Measurements from ENCODE around the gene LPO.

DNA sequence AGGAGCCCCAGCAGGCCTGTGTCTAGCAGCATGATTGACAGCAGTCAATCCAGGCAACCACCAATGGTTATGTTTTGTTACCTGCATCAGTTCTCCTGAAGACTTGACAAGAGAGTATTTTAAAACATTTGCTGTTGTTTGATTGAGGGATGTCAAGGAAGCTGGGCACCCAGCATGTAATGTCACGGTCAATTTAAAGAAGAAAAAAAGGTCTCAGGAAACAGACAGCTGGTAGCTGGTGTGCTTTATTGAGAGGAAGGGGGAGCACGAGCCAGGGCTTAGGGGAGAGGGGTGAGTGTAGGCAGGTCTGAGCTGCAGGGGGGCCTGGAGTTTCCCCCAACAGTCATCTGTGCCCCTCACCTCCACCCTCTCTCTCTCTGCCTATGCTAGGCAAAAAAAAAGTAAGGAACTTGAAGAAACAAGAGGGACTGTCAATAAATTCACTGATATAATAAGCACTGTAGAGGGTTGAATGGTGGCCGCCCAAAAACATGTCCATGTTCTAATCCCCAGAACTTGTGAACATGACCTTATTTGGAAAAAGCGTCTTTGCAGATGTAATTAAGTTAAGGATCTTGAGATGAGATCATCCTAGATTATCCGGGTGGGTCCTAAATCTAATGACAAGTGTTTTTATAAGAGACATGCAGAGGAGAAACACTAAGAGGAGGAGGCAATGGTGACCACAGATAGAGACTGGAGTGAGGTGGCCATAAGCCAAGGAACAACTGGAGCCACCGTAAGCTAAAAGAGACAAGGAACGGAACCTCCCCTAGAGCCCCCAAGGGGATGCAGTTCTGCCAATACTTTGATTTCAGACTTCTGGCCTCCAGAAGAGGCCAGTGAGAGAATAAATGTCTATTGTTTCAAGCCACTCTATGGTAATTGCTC is 75.7 kb downstream of the LPO start:
- TF ChIP-seq, protein P1, sequence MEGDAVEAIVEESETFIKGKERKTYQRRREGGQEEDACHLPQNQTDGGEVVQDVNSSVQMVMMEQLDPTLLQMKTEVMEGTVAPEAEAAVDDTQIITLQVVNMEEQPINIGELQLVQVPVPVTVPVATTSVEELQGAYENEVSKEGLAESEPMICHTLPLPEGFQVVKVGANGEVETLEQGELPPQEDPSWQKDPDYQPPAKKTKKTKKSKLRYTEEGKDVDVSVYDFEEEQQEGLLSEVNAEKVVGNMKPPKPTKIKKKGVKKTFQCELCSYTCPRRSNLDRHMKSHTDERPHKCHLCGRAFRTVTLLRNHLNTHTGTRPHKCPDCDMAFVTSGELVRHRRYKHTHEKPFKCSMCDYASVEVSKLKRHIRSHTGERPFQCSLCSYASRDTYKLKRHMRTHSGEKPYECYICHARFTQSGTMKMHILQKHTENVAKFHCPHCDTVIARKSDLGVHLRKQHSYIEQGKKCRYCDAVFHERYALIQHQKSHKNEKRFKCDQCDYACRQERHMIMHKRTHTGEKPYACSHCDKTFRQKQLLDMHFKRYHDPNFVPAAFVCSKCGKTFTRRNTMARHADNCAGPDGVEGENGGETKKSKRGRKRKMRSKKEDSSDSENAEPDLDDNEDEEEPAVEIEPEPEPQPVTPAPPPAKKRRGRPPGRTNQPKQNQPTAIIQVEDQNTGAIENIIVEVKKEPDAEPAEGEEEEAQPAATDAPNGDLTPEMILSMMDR (IDR thresholded peaks at IDR 0.05; ENCODE audit: low read depth, low read length), result no peak
- no peak for TF ChIP-seq EZH2phosphoT487 (IDR thresholded peaks at IDR 0.05; ENCODE audit: low read depth)
